ENCODE measurements around the gene ASXL1. TPM values are rescaled to one million over a fixed set of nuclear protein-coding genes. Genes with fewer than 3 reads are reported as not detected.

ASXL1 gene
- polyA plus RNA-seq, 4 donors: 16.8 to 66.8 (median 20.6) TPM

DNA sequence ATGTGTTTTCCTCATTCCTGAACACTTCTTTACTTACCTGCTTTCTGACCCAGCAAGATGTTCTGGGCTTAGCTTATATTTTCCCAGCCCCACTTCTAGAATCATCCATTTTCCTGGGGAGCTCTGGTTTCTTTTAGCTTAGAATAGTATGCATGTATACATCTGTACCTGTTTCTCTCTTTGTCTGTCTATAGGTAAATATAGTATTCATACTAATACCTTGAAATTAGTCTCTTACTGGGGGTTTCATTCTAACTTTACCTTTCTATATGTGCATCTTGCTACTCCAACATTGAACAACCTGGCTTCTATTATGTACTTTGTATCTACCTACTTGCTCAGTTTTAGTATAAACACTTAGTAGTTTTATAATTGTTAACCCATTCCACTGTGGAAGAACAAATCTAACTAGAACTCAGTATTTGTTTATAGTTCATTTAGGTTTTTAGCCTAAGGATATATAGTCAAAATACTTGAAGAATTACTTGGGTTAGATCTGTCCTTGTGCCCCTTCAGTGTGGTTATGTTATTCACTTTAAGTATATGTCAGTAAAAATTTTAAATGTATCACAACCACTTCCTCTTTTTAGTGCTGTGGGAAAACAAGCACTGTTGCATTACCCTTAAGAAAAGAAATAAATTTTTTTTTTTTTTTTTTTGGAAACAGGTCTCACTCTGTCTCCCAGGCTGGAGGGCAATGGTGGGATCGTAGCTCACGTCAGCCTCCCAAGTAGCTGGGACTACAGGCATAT lies 54.0 kb downstream of the ASXL1 start:
- peaks cover 0 to 23% (median 3%) of the 10 kb centered on the region in 3 donors for H3K36me3 ChIP-seq (ENCODE audit: control insufficient read depth in 3 of 3, insufficient read depth in 2 of 3, low read depth in 1 of 3, low read length in 3 of 3)
- no peaks in the 10 kb centered on the region for H3K4me1 ChIP-seq (ENCODE audit: control insufficient read depth in 3 of 3, insufficient read depth in 2 of 3, low read depth in 1 of 3, low read length in 2 of 3)
- FAIRE-seq: no peak
- no peak overlapping the region for H3K27ac ChIP-seq (ENCODE audit: low read depth in 1 of 3, low read length in 2 of 3)
- no peak overlapping the region for H3K4me3 ChIP-seq (ENCODE audit: low read depth in 1 of 3, low read length in 3 of 3)
- WGBS, 3 donors: 72 to 98% (median 84%) methylated on average over 2 of the region's 2 CpGs
- H3K9me3 ChIP-seq (ENCODE audit: control insufficient read depth in 2 of 2, insufficient read depth in 1 of 2, low read depth in 1 of 2, low read length in 1 of 2): no peaks in the 10 kb centered on the region
- no peaks in the 10 kb centered on the region for H3K27me3 ChIP-seq (ENCODE audit: control insufficient read depth in 3 of 3, insufficient read depth in 3 of 3, low read length in 3 of 3)
- DNase-seq: no peak

DNA sequence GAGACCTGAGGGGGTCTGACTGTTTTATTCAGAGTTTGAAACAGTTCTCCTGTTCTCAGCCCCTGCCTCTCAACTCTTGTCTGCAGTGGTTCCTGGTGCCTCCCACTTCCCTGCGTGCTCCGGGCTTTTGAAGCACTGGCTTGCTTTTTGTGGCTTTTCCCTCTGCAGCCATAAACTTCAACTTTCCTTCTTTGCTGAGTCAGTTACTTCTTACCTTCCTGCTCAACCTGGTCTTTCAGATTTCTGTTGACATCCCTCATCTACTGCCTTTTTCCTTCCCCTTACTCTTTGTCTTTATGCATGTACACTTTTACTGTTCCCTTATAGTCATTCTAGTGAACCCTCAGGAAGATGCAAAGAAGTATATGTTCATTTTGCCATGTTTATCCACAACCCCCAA lies 57.4 kb downstream of the ASXL1 start:
- 56 to 92% (median 82%) methylated on average over 2 of the region's 2 CpGs for WGBS, 3 donors
- H3K27me3 ChIP-seq (ENCODE audit: control insufficient read depth in 3 of 3, insufficient read depth in 3 of 3, low read length in 3 of 3): no peaks in the 10 kb centered on the region
- H3K9me3 ChIP-seq (ENCODE audit: control insufficient read depth in 2 of 2, insufficient read depth in 1 of 2, low read depth in 1 of 2, low read length in 1 of 2): no peaks in the 10 kb centered on the region
- H3K27ac ChIP-seq (ENCODE audit: low read depth in 1 of 3, low read length in 2 of 3): no peak overlapping the region
- FAIRE-seq (no peak), DNase-seq (no peak)
- H3K36me3 ChIP-seq (ENCODE audit: control insufficient read depth in 3 of 3, insufficient read depth in 2 of 3, low read depth in 1 of 3, low read length in 3 of 3): peaks cover 0 to 12% (median 3%) of the 10 kb centered on the region in 3 donors
- no peak overlapping the region for H3K4me3 ChIP-seq (ENCODE audit: low read depth in 1 of 3, low read length in 3 of 3)
- no peaks in the 10 kb centered on the region for H3K4me1 ChIP-seq (ENCODE audit: control insufficient read depth in 3 of 3, insufficient read depth in 2 of 3, low read depth in 1 of 3, low read length in 2 of 3)

DNA sequence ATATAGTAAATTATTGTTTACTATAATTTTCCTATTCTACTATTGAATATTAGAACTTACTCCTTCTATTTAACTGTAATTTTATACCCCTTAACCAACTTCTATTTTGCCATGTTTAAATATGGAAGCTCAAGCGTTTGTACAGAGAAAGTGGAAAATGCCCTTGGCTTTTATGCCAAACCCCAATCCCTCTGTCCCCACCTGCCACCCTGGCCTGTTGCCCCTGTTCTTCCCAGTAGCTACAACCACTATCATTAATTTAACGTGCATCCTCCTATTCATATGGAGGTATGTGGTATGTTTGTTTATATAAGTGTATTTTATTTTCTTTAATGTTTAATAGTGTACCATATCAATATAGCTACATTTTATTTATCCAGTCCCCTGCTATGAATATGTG lies 58.1 kb downstream of the ASXL1 start:
- 89 to 97% (median 90%) methylated on average over 2 of the region's 2 CpGs for WGBS, 3 donors
- Histone ChIP-seq H3K27ac (ENCODE audit: low read depth in 1 of 3, low read length in 2 of 3) (no peak overlapping the region), H3K36me3 (ENCODE audit: control insufficient read depth in 3 of 3, insufficient read depth in 2 of 3, low read depth in 1 of 3, low read length in 3 of 3) (peaks cover 0 to 12% (median 3%) of the 10 kb centered on the region in 3 donors), H3K27me3 (ENCODE audit: control insufficient read depth in 3 of 3, insufficient read depth in 3 of 3, low read length in 3 of 3) (no peaks in the 10 kb centered on the region), H3K4me3 (ENCODE audit: low read depth in 1 of 3, low read length in 3 of 3) (no peak overlapping the region), H3K9me3 (ENCODE audit: control insufficient read depth in 2 of 2, insufficient read depth in 1 of 2, low read depth in 1 of 2, low read length in 1 of 2) (no peaks in the 10 kb centered on the region), H3K4me1 (ENCODE audit: control insufficient read depth in 3 of 3, insufficient read depth in 2 of 3, low read depth in 1 of 3, low read length in 2 of 3) (no peaks in the 10 kb centered on the region)
- DNase-seq (no peak), FAIRE-seq (no peak)

DNA sequence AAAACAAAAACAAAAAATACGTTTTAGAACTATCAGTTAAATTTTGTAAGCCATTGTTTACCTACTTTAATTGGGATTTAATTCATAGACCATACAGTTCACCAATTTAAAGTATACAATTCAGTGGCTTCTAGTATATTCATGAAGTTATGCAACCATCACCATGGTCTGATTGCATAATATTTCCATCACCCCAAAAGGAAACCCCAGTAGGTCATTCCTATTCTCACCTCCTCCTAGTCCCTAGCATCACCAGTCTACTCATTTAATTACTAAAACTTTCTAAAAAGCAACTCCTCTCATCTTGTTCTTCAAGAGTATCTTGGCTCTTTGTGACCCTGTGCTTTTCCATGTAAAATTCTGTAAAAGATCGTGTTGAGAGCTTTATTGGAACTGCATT lies 60.2 kb downstream of the ASXL1 start:
- Histone ChIP-seq H3K9me3 (ENCODE audit: control insufficient read depth in 2 of 2, insufficient read depth in 1 of 2, low read depth in 1 of 2, low read length in 1 of 2) (no peaks in the 10 kb centered on the region), H3K27ac (ENCODE audit: low read depth in 1 of 3, low read length in 2 of 3) (no peak overlapping the region), H3K36me3 (ENCODE audit: control insufficient read depth in 3 of 3, insufficient read depth in 2 of 3, low read depth in 1 of 3, low read length in 3 of 3) (peaks cover under 1 to 12% (median 3%) of the 10 kb centered on the region in 3 donors), H3K27me3 (ENCODE audit: control insufficient read depth in 3 of 3, insufficient read depth in 3 of 3, low read length in 3 of 3) (no peaks in the 10 kb centered on the region), H3K4me3 (ENCODE audit: low read depth in 1 of 3, low read length in 3 of 3) (no peak overlapping the region), H3K4me1 (ENCODE audit: control insufficient read depth in 3 of 3, insufficient read depth in 2 of 3, low read depth in 1 of 3, low read length in 2 of 3) (no peaks in the 10 kb centered on the region)
- DNase-seq (no peak), FAIRE-seq (no peak)
- WGBS, 3 donors: 84 to 98% (median 93%) methylated on average over 2 of the region's 2 CpGs

DNA sequence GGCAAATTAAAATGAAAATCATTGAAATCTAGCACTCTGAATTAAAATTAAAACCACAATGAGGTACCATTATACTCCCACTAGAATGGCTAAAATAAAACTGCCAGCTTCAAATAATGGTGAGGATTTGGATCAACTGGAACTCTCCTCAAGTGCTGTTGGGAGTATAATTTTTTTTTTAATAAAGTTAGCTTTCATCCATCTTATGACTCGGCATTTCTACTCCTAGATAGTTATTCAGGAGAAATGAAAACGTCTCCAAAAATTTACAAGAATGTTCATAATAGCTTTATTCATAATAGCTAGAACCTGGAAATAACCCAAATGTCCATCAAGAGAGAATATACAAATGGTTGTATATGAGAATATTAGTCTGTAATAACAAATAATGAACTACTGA lies 63.2 kb downstream of the ASXL1 start:
- Histone ChIP-seq H3K27me3 (ENCODE audit: control insufficient read depth in 3 of 3, insufficient read depth in 3 of 3, low read length in 3 of 3) (no peaks in the 10 kb centered on the region), H3K4me3 (ENCODE audit: low read depth in 1 of 3, low read length in 3 of 3) (no peak overlapping the region), H3K9me3 (ENCODE audit: control insufficient read depth in 2 of 2, insufficient read depth in 1 of 2, low read depth in 1 of 2, low read length in 1 of 2) (no peaks in the 10 kb centered on the region), H3K36me3 (ENCODE audit: control insufficient read depth in 3 of 3, insufficient read depth in 2 of 3, low read depth in 1 of 3, low read length in 3 of 3) (peaks cover 0 to 15% (median 2%) of the 10 kb centered on the region in 3 donors), H3K4me1 (ENCODE audit: control insufficient read depth in 3 of 3, insufficient read depth in 2 of 3, low read depth in 1 of 3, low read length in 2 of 3) (no peaks in the 10 kb centered on the region), H3K27ac (ENCODE audit: low read depth in 1 of 3, low read length in 2 of 3) (no peak overlapping the region)
- DNase-seq (no peak), FAIRE-seq (no peak)
- WGBS, 3 donors: 64 to 82% (median 66%) methylated on average over 2 of the region's 2 CpGs

DNA sequence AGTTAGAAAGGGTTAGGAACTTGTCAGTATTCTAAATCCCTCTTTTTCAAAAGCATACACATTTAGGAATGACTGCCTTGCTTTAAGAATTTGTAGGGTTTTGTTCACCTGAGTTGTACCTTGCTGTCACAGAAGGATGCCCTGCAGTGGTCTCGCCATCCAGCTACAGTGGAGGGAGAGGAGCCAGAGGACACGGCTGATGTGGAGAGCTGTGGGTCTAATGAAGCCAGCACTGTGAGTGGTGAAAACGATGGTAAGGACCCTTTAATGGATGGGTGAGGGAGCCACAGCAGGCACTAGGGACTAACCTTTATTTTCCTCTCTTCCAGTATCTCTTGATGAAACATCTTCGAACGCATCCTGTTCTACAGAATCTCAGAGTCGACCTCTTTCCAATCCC lies 69.9 kb downstream of the ASXL1 start:
- Histone ChIP-seq H3K9me3 (ENCODE audit: control insufficient read depth in 2 of 2, insufficient read depth in 1 of 2, low read depth in 1 of 2, low read length in 1 of 2) (no peaks in the 10 kb centered on the region), H3K27me3 (ENCODE audit: control insufficient read depth in 3 of 3, insufficient read depth in 3 of 3, low read length in 3 of 3) (no peaks in the 10 kb centered on the region), H3K27ac (ENCODE audit: low read depth in 1 of 3, low read length in 2 of 3) (no peak overlapping the region), H3K4me1 (ENCODE audit: control insufficient read depth in 3 of 3, insufficient read depth in 2 of 3, low read depth in 1 of 3, low read length in 2 of 3) (no peaks in the 10 kb centered on the region), H3K36me3 (ENCODE audit: control insufficient read depth in 3 of 3, insufficient read depth in 2 of 3, low read depth in 1 of 3, low read length in 3 of 3) (peaks cover 11 to 47% (median 17%) of the 10 kb centered on the region in 3 donors), H3K4me3 (ENCODE audit: low read depth in 1 of 3, low read length in 3 of 3) (no peak overlapping the region)
- FAIRE-seq (no peak), DNase-seq (no peak)
- 94 to 97% (median 94%) methylated on average over 6 of the region's 6 CpGs for WGBS, 3 donors

DNA sequence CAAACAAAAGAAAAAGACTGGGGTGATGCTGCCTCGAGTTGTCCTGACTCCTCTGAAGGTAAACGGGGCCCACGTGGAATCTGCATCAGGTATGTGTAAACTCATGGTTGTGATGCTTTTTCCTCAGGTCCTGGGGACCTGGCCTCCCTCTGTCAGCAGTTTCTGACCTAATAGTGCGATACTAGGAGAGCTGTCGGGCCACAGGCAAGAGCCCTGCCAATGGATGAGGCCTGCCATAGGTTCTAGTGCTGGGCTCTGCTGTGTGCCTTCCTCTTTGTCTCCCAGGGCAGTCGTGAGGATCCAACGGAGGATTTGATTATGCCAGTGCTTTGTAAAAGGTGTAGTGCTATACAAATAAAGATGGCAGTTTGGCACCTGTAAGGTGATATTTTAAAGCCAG lies 71.2 kb downstream of the ASXL1 start:
- Histone ChIP-seq H3K9me3 (ENCODE audit: control insufficient read depth in 2 of 2, insufficient read depth in 1 of 2, low read depth in 1 of 2, low read length in 1 of 2) (no peaks in the 10 kb centered on the region), H3K27me3 (ENCODE audit: control insufficient read depth in 3 of 3, insufficient read depth in 3 of 3, low read length in 3 of 3) (no peaks in the 10 kb centered on the region), H3K27ac (ENCODE audit: low read depth in 1 of 3, low read length in 2 of 3) (no peak overlapping the region), H3K4me3 (ENCODE audit: low read depth in 1 of 3, low read length in 3 of 3) (no peak overlapping the region), H3K36me3 (ENCODE audit: control insufficient read depth in 3 of 3, insufficient read depth in 2 of 3, low read depth in 1 of 3, low read length in 3 of 3) (peaks cover 8 to 51% (median 22%) of the 10 kb centered on the region in 3 donors), H3K4me1 (ENCODE audit: control insufficient read depth in 3 of 3, insufficient read depth in 2 of 3, low read depth in 1 of 3, low read length in 2 of 3) (no peaks in the 10 kb centered on the region)
- FAIRE-seq: no peak
- no peak for DNase-seq
- WGBS, 3 donors: 92 to 94% (median 93%) methylated on average over 7 of the region's 7 CpGs

DNA sequence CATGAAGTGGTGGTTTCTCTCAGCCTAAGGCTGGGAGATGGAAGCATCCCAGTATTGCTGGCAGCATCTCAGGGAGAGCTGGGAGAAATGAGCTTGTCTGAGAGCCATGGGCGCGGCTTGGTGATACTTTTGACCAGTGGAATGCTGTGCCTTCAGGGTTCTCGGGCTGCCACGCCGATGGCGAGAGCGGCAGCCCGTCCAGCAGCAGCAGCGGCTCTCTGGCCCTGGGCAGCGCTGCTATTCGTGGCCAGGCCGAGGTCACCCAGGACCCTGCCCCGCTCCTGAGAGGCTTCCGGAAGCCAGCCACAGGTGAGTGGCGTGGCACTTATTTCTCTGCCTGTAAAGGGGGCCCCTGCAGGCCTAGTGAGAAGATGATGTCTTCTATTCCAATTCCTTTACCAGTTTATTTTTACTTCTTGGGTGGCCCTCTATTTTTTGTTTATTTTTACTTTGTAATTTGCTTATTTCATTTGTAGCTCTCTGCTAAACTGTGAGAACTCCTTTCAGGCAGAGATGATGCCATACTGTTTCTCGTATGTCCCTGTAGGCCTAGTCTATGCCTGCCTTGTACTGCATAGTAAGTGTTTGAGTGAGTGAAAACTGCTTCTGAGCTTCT lies 71.7 kb downstream of the ASXL1 start:
- no peaks in the 10 kb centered on the region for H3K9me3 ChIP-seq (ENCODE audit: control insufficient read depth in 2 of 2, insufficient read depth in 1 of 2, low read depth in 1 of 2, low read length in 1 of 2)
- WGBS, 3 donors: 93 to 96% (median 95%) methylated on average over 14 to 16 of the region's 16 CpGs
- no peak overlapping the region for H3K27ac ChIP-seq (ENCODE audit: low read depth in 1 of 3, low read length in 2 of 3)
- H3K4me1 ChIP-seq (ENCODE audit: control insufficient read depth in 3 of 3, insufficient read depth in 2 of 3, low read depth in 1 of 3, low read length in 2 of 3): no peaks in the 10 kb centered on the region
- DNase-seq (no peak), FAIRE-seq (no peak)
- no peaks in the 10 kb centered on the region for H3K27me3 ChIP-seq (ENCODE audit: control insufficient read depth in 3 of 3, insufficient read depth in 3 of 3, low read length in 3 of 3)
- peaks cover 8 to 57% (median 22%) of the 10 kb centered on the region in 3 donors for H3K36me3 ChIP-seq (ENCODE audit: control insufficient read depth in 3 of 3, insufficient read depth in 2 of 3, low read depth in 1 of 3, low read length in 3 of 3)
- no peak overlapping the region for H3K4me3 ChIP-seq (ENCODE audit: low read depth in 1 of 3, low read length in 3 of 3)
